Body of pancreas (tissue), 4 donors: ENCODE measurements around the gene LRIG1.

Experiments
- CTCF ChIP-seq, 7 experiments: fragments of 450-650 bp in 4 of 7; fragments of 200-600 bp in 3 of 7; sonication (generic) in 3 of 7; IDR thresholded peaks; one replicate each; pipeline ENCODE4 v1.5.1; 2016 to 2019; ENCODE audit warnings: antibody characterized with exemption in 7 of 7
- POLR2A ChIP-seq, 3 donors: fragments of 450-650 bp; IDR thresholded peaks; one replicate each; pipeline ENCODE4 v1.6.1; 2016; ENCODE audit warnings: antibody characterized with exemption in 3 of 3, mild to moderate bottlenecking in 2 of 3

- TF ChIP-seq CTCF (IDR thresholded peaks at IDR 0.05) (no peak), POLR2A (IDR thresholded peaks at IDR 0.05) (no peak)
Measured at GRCh38 chr3:66350601-66351000, 150.2 kb downstream of the LRIG1 start.
